Endometrial microvascular endothelial cells (primary cell): Measurements from ENCODE around the gene CDH13. TPM values are rescaled to one million over a fixed set of nuclear protein-coding genes. Genes with fewer than 3 reads are reported as not detected.

ENCODE experiments used
- in situ Hi-C: cut with HindIII; loops from 2 replicates; pipeline ENCODE4 v1.10.0; 2017; ENCODE audit warnings: low sequenced_read_pairs, low pct_unique_long_range_greater_than_20kb; ENCODE audit errors: inconsistent ontology term
- total RNA-seq: library from RNA; depleted of rRNA; stranded (reverse); fragments of >200 nt; gene quantifications from one replicate; pipeline ENCODE4 v1.2.3, GENCODE V29; 2015; ENCODE audit errors: inconsistent ontology term

The CDH13 gene
- total RNA-seq, 1 donor from 2014 or later = 75.5 TPM

DNA sequence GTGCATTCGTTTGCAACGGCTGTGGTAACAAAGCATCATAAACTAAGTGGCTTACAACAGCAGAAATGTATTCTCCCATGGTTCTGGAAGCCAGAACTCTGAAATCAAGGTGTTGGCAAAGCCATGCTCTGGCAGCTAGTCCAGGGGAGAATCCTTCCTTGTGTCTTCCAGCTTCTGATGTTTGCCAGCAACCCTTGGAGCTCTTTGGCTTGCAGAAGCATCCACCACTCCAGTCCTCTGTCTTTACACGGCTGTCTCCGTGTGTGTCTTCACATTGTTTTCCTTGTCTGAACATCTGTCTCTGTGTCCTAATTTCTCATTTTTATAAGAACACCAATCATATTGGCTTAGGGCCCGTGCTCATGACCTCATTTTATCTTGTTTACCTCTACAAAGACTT lies 915.7 kb downstream of the CDH13 start:
- in situ Hi-C loops = no loop called here

DNA sequence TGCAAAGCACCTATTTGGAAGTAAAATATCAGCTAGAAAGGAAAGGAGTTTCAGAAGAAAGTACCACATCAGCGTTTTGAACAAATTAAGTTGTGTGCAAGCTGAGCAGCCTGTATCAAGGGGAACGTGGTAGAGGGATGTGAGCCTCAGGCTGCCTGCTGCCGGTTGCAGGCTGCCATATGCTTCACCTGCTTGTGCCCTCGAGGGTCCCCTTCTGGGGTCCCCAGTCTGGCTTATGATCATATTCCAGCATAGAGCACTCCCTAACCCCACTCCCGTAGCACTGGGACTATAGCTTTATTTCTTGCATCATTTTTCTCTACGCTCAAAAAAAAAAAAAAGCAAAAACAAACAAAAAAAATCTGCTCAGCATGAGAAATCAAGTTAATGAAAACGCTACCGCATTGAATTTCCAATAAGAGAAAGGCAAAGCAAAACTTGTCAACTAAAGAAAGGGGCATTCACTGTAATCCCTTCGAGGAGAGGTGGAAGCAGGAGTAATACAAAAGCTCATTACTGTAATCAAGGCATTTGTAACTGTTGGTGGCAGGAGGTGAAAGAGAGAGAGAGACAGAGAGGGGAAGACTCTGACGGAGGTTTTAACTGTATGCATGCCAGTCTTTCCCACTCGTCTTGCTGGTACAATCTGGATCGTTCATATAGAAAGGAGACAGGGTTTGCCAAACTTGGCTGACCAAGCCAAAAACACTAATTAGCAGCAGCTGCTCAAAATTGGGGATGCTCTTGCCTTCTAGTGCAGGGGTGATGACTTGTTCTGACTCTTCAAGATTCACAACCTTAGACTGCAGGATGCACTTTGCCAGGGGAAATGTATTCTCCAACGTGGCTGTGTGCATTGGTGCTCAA lies 922.8 kb downstream of the CDH13 start:
- in situ Hi-C loops = no loop called here

DNA sequence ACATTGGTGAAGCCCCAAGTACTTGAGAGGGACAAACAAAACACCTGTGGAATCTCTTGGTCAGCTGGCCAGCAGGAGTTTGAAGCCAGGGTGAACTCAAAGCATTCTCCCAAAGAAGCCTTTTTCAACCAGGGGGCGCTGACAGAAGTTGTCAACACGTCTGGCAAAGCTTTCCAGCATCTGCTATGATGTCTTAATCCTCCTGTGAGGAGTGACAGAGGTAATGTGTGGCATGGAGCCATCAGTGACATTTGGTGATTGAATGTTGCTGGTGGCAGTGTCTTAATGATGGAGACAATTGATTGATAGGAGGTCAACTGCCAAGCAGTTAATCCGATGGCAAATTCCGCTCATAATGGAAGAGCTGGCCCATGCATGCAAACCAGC lies 923.4 kb downstream of the CDH13 start:
- in situ Hi-C loops = no loop called here

DNA sequence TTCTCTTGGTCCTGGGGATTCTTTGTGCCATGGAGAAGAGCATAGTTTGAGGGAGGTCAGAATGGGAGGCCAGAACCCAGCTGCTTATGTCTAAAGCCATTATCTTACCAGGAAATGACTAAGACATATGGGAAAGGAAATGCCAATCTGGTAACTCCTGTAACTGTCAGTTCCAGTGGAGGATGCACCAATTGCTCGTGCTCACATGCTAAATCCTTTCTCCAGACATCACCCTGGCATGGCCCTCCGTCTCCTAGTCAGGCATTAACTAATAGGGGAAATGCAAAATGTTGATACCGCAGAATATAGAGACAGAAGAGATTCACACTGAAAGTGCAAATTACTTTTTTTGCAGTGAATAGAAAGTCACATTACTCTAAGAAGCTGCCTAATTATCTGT lies 925.5 kb downstream of the CDH13 start:
- in situ Hi-C loops = no loop called here

DNA sequence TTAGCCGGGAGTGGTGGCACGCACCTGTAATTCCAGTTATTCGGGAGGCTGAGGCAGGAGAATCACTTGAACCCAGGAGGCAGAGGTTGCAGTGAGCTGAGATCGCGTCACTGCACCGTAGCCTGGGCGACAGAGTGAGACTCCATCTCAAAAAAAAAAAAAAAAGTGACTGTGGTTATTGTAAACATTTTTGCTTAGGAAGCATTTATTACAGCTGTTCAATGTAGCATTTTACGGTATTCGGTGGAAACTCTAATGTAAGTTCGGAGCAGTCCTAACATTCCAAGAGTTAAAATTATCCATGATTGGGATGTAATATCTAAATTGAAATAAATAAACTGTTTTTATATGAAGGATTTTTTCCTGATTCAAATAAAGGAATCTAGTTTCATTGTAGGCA lies 926.2 kb downstream of the CDH13 start:
- in situ Hi-C loops = no loop called here

DNA sequence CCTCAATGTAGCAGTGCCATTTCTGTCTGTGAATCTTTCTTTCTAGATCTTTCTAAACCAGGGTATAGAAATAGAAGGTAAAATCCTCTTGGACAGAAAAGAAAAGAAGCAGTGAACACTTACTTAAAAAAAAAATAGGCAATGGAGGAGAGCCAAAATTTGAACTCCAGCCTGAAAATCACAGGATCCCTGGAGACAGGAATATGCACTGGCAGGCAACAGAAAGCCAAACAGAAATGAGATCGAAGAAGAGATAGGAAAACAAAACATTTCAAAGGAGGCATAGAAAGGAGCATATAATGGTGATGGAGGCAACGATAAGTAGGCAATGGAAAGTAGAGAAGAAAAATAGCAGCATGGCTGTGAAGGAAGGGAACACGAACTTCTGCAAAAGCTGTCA lies 927.3 kb downstream of the CDH13 start:
- in situ Hi-C loops = no loop called here

DNA sequence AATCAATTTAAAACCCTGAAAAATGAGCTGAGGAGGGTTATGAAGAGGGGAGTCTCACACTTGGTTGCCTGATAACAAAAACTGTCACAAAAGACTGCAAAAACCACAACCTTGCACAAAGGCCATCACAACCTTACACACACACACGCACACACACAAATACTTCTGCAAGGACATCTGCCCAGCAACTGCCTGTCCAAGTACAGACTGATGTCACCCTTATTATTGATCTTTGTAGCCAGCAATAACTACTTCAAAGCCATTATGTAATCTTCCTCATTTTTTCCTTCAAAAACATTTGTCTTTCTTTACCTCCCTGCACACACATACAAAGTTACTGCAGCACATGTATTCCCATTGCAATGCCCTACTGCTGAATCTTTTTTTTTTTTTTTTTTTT lies 927.8 kb downstream of the CDH13 start:
- in situ Hi-C loops = no loop called here

DNA sequence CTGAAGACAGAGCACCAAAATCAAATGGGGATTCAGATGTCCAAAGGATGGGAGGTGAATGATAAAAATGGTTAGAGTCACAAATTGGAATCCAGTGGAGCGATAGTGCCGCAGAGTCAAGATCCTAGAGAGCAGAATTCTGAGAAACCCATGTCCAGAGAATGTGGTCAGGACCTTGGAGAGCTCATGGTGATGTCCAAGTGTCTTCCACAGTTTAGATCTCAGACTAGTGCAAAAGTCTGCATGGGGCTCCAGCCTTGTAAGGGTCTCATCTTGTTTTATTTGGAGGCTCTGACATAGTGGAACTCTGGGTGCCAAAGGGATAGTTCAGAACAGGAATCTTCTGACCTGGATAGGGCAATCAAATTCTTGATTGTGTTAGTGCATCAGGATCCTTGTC lies 935.1 kb downstream of the CDH13 start:
- in situ Hi-C loops = no loop called here

DNA sequence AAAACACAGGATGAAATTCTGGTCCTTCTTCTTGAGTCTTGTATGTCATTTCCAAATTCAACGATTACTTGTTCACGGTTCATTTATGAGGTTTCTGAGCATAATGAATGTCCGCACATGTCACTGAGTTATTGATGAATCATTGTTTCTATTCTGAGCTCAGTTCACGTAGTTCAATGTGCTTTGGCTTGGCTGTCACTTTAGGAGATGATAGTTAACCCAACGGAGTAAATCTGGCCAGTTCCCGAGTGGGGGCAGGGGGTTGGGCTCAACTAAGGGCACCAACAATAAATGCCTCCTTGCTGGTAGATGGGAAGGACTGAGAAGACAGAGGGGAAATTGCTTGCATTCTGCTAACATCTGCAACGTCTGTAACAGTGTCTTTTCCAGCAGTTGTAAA lies 941.6 kb downstream of the CDH13 start:
- in situ Hi-C loops = no loop called here

DNA sequence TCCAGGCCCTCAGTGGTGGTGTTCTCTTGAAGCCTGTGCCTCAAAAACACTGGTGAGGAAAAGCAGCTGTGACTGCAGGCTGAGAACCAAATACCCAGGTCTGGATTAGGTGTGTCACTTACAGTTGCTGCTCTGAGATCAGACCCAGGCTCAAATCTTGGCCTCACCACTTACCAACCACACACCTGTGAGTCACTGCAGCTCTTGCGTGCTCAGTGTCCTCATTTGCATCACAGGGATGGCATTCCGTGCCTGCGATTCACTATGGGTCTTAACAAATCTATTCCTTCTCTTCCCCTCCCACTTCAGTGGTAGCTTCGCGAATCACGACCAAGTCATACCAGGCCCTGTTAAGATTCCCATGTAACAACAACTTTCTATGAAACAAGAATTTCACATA lies 947.6 kb downstream of the CDH13 start:
- in situ Hi-C loops = no loop called here

DNA sequence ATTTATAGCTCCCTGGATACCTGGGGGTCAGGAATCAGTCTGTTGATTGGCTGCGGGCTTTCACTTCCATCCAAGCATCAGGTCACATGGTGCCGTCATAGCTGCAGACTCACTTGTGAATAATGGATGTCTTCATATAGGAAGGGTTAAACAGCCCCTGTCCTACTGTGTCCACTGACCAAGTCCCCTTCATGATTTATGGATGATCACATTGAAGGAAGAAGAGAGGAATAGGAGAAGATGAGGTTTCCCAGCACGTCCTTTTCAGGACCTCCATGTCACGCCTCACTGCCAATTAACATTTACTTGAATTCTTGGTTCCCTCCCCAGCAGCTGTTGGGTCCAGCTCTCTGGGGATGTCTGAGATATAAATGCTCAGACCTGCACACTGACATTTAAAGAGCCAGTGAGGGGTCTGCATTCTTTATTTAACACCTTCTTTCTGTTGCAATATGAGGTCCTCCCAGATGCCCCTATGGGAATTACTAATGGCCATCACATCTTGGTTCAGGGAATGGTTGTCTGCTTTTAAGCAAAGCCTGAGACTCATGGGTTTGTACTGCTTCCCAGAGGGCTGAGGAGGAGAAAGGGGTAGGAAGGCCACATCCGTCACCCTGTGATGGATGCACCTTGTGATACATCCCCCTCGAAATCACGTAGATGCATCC lies 950.4 kb downstream of the CDH13 start:
- in situ Hi-C loops = no loop called here

DNA sequence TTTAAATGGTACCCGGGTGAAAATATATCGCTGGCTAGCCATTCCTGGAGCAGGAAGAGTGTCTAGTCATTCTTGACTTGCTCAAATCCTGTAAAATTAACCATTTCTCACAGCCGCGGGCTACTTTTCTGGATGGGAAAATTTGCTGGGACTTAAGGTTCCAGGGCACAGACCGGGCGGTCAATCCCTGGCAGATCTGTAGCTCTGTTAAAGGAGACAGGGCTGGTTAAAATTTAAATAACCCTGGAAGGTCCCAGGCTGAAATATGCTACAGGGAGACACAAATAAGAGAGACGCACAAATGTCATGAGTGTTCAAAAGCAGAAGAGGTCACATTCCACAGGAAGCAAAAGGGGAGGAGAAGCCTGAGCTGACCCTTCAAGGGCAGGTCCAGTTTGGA lies 951.4 kb downstream of the CDH13 start:
- in situ Hi-C loops = no loop called here

DNA sequence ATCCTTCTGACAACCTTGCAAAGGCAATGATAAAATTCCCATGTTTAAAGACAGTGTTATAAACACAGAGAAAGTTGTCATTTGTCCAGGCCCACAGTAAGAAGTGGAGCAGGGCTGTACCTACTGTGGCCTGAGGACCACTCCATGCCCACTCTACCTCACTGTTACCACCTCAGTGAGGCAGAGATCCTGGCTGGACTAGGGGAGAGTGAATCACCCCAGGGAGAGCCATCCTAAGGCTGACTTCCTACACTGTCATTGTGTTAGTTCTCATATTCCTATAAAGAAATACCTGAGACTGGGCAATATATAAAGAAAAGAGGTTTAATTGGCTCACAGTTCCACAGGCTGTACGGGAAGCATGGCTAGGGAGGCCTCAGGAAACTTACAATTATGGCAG lies 952.3 kb downstream of the CDH13 start:
- in situ Hi-C loops = no loop called here

DNA sequence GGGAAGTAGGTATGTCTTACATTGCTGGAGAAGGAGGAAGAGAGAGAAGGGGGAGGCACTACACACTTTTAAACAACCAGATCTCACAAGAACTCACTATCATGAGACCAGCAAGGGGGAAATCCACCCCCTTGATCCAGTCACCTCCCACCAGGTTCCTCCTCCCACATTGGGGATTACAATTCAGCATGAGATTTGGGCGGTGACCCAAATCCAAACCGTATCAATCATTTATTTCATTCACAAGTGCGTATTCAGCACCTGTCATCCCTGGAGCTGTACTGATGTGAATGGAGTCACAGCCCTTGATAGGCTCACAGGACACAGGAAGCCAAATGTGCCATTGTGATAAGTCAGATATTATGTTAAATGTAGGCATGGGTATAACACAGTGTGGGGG lies 952.7 kb downstream of the CDH13 start:
- in situ Hi-C loops = no loop called here

DNA sequence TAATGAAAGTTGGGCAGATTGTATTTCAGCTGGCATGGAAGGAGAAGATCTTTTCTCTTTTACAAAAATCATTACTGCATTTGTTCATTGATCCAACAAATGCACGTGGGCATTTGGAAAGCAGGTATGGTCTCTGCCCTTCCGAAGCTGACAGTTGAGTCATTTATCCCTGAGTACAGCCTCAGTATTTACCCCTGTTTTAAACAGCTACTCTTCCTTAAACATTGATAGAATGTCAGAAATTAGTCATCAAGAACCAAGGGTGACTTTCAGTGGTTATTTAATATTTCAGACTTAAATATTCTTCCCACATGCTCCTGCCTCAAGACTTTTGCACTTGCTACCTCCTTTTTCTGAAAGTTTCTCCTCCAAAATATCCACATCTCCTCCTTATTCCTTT lies 954.3 kb downstream of the CDH13 start:
- in situ Hi-C loops = no loop called here

DNA sequence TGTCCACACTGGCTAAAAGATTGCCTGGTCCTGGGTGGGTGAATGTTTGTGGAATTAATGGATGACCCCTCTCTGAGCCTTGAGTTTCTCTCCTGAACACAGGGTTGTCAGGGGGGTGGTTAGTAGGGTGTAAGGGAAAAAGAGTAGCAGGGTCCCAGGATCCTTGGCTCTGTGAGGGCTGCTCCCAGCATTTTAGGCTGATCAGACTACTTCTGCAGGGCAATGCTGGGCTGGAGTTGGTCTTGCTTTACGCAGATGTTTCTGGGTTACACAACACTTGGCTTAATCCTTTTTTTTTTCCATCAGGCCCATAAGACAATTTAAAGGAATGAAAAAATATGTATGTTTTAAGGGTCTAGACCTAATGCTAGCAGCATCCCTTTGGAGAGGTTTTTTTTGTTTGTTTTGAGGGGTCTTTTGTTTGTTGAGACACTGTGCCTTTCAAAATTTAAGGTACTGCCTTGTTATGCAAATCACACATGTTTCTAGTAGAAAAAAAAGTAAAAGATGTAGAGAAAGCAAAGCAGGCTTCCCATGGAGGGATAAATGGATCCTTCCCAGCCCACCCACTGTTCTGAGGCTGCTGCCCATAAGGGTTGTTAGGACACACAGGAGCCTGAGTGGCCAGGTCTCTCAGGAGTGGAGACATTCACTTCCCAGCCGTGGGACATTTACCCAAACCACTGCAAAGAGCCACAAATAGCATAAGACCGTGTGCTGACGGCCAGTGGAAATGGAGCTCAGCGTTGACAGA lies 955.4 kb downstream of the CDH13 start:
- in situ Hi-C loops = no loop called here

DNA sequence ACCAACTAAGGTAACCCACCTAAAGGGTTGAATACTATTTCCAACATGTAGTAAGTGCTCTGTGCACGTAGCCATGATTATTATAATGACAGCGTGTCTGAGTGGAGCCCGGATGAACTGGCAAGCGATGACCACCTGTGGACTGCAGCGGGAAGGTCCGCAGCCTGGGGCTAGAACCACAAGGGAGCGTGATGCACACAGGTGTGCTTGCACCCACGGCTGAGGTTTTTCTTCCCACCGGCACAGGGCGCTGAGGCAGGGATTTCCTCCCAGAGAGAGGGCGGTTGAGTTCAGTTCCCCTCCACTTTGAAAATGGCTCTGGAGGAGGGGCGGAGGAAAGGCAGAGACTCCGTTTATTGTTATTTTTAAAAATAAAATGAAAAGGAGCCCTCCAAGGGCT lies 959.3 kb downstream of the CDH13 start:
- in situ Hi-C loops = no loop called here

DNA sequence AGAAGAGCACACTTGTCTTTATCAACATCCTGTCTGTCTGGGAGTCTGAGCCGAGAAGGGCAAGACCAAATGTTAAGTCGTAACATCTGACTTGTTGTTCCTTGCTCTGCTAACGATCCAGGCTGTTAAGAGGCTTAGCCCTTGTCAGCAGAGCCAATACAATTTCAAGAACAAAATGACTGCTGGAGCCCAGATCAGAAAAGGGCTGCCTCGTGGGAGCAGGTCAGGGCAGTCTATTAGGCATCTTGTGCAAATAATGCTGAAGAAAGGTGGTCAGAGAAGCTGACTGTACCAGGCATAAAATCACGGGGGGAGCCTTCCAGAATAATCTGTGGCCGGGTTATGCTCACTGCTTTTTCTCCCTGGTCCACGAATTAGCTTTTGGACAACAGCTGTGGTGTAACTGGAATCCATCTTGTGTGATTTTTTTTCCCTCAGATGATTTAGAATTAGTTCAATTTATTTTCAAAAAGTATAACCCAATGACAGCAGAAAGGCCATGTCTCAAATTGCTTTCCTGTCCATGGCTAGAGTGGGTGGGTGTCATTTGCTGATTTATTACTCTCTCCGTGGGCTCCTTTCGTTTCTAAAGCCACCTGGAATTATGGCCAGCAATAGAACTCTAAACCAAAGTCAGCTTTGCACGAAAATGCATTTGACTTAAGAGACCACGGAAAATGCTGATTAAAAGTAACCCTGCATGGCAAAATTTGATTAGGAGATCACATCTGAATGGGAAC lies 959.9 kb downstream of the CDH13 start:
- in situ Hi-C loops = no loop called here

DNA sequence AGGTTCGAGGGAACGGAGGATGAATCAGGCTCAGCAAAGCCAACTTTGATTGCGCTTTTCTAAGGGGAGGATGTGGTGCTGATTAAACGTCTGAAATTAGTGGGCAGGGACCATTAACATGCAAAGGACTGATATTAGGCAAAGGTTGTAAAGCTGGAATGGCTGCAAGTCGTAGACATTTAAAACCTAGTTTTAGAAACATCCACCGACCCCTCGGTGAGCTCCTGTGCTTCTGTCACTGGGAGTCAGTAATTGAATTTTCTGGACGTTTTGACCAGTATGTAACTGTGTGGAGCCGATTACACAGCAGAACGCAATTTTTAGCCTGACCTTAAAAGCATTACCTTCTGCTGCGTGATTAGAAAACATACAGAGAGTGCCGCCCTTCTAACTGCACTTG lies 960.4 kb downstream of the CDH13 start:
- in situ Hi-C loops = no loop called here
